Measurements from ENCODE around the gene GIPC2. TPM values are rescaled to one million over a fixed set of nuclear protein-coding genes. Genes with fewer than 3 reads are reported as not detected.
"Not testable (repeated sequence)": the region's sequence is repeated elsewhere in the genome, so short reads cannot be mapped to it uniquely, and the experiment has no call there.

GIPC2 gene
- polyA plus RNA-seq, 3 donors, result 15.8 to 20.7 (median 19.7) TPM

DNA sequence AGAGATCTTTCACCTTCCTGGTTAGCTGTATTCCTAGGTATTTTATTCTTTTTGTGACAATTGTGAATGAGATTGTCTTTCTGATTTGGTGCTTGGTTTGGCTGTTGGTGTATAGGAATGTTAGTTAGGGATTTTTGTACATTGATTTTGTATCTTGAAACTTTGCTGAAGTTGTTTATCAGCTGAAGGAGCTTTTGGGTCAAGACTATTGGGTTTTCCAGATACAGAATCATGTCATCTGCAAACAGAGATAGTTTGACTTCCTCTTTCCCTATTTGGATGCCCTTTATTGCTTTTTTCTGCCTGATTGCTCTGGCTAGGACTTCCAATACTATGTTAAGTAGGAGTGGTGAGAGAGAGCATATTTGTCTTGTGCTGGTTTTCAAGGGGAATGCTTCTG, 38.9 kb downstream of the GIPC2 start:
- DNase-seq (ENCODE audit: extremely low read depth in 1 of 11, low read depth in 9 of 11, low spot score in 4 of 11), result not testable (repeated sequence)

DNA sequence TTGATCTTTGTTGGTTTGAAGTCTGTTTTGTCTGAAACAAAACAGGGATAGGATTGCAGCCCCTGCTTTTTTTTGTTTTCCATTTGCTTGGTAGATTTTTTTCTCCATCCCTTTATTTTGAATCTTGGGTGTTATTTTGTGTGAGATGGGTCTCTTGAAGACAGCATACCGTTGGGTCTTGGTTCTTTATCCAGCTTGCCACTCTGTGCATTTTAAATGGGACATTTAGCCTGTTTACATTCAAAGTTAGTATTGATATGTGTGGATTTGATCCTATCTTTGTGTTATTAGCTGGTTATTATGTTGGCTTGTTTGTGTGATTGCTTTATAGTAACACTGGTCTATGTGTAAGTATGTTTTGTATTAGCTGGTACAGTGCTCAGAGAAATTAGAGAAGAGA, 40.9 kb downstream of the GIPC2 start:
- no peak for DNase-seq (ENCODE audit: extremely low read depth in 1 of 11, low read depth in 9 of 11, low spot score in 4 of 11)

DNA sequence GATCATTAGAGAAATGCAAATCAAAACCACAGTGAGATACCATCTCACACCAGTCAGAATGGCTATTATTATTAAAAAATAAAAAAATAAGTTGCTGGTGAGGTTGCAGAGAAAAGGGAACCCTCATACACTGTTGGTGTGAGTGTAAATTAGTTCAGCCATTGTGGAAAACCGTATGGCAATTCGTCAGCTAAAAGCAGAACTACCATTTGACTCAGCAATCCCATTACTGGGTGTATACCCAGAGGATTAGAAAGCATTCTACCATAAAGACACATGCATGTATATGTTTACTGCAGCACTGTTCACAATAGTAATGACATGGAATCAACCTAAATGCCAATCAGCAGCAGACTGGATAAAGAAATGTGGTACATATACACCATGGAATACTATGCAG, 42.2 kb downstream of the GIPC2 start:
- no peak for DNase-seq (ENCODE audit: extremely low read depth in 1 of 11, low read depth in 9 of 11, low spot score in 4 of 11)

DNA sequence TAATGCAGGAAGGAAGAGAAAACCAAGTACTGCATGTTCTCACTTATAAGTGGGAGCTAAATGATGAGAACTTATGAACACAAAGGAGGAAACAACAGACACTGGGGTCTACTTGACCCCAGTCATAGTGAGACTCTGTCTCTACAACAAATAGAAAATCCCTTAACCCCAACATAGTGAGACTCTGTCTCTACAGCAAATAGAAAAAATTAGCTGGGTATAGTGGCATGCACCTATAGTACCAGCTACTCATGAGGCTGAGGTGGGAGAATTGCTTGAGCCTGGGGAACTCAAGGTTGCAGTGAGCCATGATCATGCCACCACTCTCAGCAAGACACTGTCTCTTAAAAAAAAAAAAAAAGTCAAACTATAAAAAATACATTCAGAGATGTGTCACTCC, 42.7 kb downstream of the GIPC2 start:
- no peak for DNase-seq (ENCODE audit: extremely low read depth in 1 of 11, low read depth in 9 of 11, low spot score in 4 of 11)

DNA sequence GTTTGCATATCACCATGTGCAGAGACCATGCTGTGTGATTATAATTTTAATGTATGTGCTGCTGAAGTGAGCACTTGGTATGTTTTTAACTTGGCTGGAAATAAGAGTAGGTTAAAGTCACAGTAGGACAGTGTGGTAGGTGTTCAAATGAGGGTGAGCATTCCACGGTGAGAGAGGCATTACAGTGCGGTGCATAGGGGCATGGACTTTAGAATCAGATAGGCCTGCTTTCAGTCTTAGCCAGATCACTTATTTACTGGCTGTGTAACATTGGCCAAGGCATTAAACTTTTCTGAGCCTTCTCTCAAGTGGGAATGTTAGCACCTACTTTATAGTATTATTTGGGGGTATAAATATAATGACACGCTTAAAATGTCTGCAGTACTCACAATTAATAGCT, 43.2 kb downstream of the GIPC2 start:
- no peak for DNase-seq (ENCODE audit: extremely low read depth in 1 of 11, low read depth in 9 of 11, low spot score in 4 of 11)

DNA sequence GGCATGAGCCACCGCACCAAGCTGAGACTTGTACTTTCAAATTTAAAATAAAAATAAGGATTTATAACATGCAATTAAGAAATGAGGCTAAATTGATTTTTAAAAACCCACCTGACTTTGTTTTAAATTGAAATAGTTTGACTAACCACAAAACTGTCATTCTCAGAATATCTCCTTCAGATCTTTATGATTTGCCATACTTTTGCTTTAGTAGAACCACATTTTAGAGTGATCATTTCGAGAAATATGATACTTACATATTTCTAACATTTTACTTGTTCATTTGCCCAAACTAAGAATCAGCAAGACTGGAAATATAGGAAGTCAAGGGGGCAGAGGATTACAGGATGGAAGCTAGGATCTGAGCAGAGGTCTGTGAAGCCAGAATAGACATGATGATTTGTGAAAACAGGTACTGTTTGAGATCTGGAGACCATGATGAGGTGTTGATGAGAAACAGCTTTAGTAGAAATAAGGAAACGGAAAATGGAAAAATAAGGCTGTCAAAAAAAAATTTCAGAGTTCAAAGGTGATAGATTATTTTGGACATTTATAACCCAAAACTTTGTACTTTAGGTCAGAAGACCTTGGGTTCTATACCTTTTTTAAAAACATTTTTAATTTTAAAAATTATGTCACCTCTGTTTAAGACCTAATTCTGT, 44.8 kb downstream of the GIPC2 start:
- DNase-seq (ENCODE audit: extremely low read depth in 1 of 11, low read depth in 9 of 11, low spot score in 4 of 11), result no peak

DNA sequence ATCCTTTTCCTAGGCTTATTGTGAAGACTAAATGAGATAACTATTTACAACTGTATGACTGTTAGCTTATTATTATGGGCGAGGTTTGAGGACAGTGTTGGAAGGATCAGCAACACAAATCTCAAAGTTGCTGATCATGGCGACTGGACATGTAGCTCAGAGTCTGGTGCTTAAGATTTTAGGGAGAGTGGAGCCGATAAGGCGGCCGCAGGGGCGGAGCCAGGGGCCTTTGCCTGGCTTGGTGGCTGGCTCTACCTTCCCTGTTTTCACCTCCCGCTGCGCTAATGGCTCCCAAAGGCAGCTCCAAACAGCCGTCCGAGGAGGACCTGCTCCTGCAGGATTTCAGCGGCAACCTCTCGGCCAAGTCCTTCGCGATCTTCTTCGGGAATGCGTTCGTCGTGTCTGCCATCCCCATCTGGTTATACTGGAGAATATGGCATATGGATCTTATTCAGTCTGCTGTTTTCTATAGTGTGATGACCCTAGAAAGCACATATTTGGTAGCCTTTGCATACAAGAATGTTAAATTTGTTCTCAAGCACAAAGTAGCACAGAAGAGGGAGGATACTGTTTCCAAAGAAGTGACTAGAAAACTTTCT, 45.5 kb downstream of the GIPC2 start:
- DNase-seq (ENCODE audit: extremely low read depth in 1 of 11, low read depth in 9 of 11, low spot score in 4 of 11), result no peak

DNA sequence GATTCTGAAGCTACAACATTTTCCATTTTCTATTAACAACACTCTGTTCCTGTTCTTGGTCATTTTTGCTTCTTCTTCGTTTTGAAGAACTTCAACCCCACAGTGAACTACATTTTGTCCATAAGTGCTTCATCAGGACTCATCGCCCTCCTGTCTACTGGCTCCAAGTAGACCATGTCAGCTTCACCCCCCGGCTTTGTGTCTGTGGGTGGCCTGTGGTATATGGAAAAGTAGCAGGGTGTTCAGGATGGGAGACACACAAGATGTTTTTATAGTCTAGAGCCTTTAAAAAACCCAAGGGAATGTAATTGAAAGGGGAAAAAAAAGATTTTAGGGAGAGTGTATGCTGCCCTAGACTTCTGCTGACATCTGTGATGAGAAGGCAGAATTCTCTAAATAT, 46.1 kb downstream of the GIPC2 start:
- no peak for DNase-seq (ENCODE audit: extremely low read depth in 1 of 11, low read depth in 9 of 11, low spot score in 4 of 11)

DNA sequence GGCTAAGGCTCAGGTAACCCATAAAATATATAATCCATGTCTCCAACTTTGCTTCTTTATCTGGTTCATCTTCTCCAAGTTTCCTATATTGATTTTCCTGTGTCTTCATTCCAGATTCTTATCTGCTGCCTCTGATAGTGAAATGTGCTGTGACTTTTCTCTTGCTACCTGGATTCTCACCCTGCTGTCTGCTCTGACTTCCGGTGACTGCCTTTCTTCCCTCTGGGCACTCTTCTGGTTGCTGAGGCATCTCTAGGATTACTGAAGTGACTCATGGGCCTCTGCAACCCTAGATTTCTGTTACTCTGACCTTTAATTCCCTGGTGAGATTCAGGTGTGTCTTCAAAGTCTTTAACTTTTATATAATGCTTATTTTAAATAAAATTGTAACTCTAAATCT, 46.9 kb downstream of the GIPC2 start:
- no peak for DNase-seq (ENCODE audit: extremely low read depth in 1 of 11, low read depth in 9 of 11, low spot score in 4 of 11)

DNA sequence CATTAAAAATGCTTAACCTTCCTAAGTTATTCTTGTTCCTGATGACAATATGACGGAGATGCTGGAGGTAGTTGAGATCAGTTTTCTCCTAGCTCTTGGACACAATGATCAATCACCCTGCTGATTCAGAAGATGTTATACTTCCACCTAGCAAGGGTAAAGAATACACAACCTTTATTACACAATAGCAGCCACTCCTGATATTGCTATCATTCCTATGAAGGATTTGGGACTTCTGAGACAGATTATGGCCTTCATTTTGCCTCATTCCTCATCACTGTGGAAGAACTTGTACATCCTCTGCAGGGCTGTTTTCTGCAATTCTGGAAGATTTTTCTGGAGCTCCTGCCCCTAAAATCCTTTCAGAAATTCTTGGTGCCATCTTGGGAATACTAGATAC, 47.8 kb downstream of the GIPC2 start:
- DNase-seq (ENCODE audit: extremely low read depth in 1 of 11, low read depth in 9 of 11, low spot score in 4 of 11), result no peak

DNA sequence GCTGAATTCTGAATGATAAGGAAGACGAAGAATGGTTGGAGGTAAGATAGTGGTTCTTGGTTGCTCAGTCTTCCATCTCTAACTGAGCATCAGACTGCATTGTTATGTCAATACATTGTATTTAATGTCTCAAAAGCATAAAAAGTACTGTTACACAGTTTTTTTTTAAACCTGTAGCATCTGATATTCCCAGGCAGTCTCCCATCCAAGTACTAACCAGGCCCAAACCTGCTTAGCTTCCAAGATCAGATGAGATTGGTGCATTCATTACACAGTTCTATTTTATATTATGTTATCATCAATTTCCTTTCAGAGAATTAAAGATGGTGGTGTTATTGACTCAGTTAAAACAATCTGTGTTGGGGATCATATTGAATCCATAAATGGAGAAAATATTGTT, 48.9 kb downstream of the GIPC2 start:
- no peak for DNase-seq (ENCODE audit: extremely low read depth in 1 of 11, low read depth in 9 of 11, low spot score in 4 of 11)

DNA sequence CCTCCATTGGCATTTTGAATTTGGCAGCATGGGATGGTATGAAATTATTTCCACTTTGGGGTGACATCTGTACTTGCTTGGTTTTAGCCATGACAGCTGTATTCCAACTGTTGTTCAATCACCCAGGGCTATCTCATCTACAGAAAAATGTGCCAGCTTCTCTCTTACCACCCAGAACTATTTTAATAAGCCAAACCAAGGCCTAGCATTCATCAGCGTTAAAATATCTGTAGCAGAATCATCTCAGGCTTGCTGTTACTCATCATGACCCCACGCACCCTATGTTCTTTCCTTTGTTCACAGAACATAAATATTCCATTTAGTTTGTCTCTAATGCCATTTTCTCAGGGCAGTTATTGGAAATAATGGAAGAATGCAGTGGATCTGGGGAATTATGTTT, 49.8 kb downstream of the GIPC2 start:
- DNase-seq (ENCODE audit: extremely low read depth in 1 of 11, low read depth in 9 of 11, low spot score in 4 of 11), result no peak

DNA sequence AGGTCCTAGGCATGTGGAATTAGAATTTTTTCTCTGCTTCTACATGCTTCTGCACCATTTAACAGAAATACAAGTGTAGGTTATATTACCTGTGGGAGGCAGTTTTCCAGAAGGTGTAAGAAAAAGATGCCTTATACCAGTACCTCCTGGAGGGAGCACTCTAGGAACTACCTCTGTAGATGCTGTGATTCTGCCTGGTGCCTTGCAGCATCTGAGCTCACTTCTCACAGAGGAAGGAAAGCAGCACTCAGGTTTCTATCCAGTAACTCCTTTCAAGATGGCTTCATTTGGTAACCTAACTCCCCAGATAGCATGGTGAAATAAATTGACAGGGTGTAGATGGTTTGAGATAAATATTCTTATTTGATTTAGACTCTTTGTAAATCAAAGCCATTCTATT, 50.3 kb downstream of the GIPC2 start:
- no peak for DNase-seq (ENCODE audit: extremely low read depth in 1 of 11, low read depth in 9 of 11, low spot score in 4 of 11)

DNA sequence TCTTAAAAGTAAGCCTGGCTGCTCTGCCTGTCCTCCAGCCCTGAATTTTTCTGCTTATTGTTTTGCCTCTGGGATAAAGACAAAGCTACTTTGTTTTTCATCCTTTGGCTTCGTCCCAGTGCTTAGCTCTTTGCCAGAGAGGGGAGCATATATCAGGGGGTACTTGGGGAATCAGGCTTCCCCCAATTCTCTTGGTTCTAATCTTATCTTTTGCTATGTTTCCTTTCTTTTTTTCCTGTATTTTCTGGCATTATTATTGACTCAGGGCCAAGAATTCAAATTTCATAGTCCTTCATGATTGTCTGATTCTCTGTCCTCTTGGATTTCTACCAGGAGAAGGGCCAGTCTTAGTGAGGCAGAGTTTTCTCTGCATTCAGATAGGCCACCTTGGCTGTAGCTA, 51.2 kb downstream of the GIPC2 start:
- DNase-seq (ENCODE audit: extremely low read depth in 1 of 11, low read depth in 9 of 11, low spot score in 4 of 11), result no peak

DNA sequence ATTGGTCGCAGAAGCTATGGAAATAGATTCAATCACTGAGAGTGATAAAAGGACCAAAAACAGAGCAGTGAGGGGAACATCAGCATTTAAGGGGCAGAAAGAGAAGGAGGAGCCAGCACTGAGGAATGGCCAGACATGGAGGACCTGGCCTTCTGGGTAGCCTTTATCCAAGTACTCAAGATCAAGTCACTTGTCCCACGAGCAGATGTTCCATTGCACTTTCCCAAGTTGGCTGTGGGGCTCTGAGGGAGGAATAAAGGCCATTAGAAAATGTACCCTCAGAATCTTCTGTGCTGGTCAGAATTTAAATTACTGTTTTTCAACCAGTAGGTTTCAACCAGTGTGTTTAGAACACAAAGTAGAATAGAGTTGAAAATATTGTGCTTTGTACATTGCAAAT, 55.3 kb downstream of the GIPC2 start:
- DNase-seq (ENCODE audit: extremely low read depth in 1 of 11, low read depth in 9 of 11, low spot score in 4 of 11), result no peak

DNA sequence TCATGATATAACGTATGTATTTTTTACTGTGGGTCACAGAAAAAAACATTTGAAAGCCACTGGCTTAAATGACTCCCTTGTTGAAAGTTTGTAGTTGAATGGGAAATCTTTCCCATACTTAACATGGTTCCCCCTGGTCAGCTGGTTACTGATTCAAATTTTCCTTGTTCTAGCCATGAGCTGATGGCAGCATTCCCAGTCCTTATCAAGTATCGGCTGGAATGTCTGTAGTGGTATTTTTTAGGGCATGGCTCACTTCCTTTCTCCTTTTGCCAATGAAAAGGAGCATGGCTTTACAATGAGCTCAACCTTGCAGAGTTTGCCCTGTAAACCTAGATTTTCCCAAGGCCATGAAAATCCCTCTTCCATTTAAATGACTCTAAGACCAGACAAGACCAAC, 55.7 kb downstream of the GIPC2 start:
- no peak for DNase-seq (ENCODE audit: extremely low read depth in 1 of 11, low read depth in 9 of 11, low spot score in 4 of 11)

DNA sequence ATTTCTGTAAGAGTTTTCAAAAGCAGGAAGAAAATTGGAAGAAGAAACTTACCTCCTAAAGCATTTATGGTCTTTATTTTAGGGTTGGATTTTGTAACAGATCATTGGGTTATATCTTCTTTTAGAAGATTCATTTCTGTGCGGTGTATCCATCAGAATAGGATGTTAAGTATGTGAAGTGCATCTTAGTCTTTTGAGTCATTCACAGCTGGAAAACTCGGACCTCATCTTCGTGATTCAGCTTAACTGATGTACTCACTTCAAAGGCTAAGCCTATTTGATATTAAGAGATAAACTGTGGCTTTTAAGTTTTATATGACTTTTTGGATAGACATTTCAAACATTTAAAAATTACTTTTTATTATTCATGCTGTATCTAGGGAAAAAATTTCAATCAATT, 56.3 kb downstream of the GIPC2 start:
- DNase-seq (ENCODE audit: extremely low read depth in 1 of 11, low read depth in 9 of 11, low spot score in 4 of 11), result no peak

DNA sequence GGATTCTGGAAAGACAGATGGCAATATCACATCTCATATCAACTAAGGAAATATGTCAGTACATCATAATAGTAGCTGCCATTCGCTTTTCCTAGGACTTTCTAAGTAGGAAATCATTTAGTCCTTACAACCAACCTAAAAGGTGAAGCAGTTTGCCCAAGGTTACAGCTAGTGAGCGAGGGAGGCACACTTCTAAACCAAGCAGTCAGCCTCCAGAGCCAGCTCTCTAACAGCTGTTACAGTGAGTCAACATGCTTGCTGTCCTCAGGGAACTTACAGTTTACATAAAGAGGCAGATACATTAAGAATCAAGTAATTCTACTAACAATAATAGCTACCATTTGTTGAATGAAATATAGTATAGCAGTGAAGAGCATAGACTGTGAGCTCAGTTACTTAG, 57.1 kb downstream of the GIPC2 start:
- no peak for DNase-seq (ENCODE audit: extremely low read depth in 1 of 11, low read depth in 9 of 11, low spot score in 4 of 11)

DNA sequence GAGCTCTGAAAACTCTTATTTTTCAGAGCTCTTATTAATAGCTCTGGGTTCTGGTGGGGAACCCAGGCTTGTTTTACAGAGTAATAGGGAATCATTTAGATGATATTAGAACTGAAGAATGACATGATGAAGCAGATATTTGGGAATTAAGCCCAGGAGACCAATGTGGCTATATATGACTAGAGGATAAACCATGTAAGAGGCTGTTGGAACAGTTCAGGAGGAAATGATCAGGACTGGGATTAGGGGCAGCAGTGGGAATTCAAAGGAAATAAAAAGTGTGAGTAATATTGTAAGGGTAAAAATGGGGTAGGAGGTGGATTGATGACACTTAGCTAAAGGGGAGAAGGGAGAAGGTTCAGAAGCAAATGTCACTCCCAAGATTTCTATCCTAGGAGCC, 58.6 kb downstream of the GIPC2 start:
- no peak for DNase-seq (ENCODE audit: extremely low read depth in 1 of 11, low read depth in 9 of 11, low spot score in 4 of 11)

DNA sequence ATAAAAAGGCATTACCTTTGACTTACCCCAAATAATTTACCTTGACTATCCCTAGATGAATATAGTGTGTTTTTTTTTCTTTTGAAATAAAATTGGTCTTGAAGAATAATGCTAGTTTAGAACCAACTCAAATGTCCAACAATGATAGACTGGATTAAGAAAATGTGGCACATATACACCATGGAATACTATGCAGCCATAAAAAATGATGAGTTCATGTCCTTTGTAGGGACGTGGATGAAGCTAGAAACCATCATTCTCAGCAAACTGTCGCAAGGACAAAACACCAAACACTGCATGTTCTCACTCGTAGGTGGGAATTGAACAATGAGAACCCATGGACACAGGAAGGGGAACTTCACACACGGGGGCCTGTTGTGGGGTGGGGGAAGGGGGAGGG, 63.9 kb downstream of the GIPC2 start:
- DNase-seq (ENCODE audit: extremely low read depth in 1 of 11, low read depth in 9 of 11, low spot score in 4 of 11), result not testable (repeated sequence)

DNA sequence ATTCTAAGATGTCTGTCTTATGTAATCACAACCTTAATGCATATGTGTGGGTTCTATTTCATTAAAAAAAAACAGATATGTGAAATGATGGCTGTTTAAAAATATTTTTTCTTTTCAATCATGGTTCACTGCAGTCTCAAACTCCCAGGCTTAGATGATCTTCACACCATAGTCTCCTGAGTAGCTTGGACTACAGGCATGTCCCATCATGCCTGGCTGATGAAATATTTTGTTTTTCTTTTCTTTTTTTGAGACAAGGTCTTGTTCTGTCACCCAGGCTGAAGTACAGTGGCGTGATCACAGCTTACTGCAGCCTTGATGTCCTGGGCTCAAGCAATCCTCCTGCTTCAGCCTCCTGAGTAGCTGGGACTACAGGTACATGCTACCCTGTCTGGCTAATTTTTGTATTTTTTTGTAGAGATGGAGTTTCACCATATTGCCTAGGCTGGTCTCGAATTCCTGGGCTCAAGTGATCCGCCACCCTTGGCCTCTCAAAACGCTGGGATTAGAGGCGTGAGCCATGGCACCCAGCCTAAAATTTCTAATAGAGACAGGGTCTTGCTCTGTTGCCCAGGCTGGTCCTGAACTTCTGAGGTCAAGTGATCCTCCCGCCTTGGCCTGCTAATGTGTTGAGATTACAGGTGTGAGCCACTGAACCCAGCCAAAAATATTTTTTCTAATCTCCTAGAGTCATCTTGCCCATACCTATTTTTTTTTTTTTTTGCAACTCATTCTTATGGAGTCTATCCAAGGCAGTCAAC, 67.6 kb downstream of the GIPC2 start:
- no peak for DNase-seq (ENCODE audit: extremely low read depth in 1 of 11, low read depth in 9 of 11, low spot score in 4 of 11)

Measured in renal cortex interstitium (tissue), 11 donors.